Measurements from ENCODE around the gene SCN9A. TPM values are rescaled to one million over a fixed set of nuclear protein-coding genes. Genes with fewer than 3 reads are reported as not detected.

Gene SCN9A
- total and polyA plus RNA-seq, 2 donors (not counting 1 experiment from before 2014, with no cell fraction given): 64.2 to 105 TPM

DNA sequence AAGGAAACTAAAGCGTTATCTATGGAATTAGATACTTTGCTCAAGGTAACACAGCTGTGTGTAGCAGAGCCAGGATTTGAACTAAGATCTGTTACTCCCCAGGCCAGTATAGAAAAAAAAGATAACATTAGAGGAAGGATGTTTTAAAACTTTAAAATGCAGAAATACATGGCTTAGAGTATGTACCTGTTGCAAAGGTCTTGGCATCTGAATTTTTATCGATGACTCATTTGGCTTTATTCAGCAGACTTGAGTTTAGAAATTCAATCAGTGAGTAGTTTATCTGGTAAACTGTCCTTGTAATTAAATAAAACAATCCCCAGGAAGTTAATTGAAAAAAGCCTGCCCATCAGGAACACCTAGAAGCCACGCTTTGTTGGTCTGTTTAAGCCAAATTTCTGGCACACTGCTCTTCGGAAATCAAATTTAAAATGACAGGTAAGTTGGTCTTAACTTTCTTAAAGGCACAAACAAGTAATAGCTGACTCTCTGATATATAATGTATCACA, 36.9 kb downstream of the SCN9A start:
- Histone ChIP-seq H3K4me1 (ENCODE audit: control insufficient read depth, extremely low read depth, insufficient read depth, low read length) (peaks cover 2% of the 10 kb centered on the region), H2AFZ (ENCODE audit: low read length) (no peak overlapping the region), H3K36me3 (ENCODE audit: control insufficient read depth, insufficient read depth, low read length) (no peaks in the 10 kb centered on the region), H3K9me3 (ENCODE audit: control insufficient read depth, insufficient read depth, low read depth, low read length) (no peaks in the 10 kb centered on the region), H3K4me3 (replicated peaks in 1 of 4; ENCODE audit: control extremely low read depth in 1 of 4, insufficient read depth in 1 of 4, low read depth in 3 of 4, low read length in 4 of 4) (no peak overlapping the region), H3K27ac (ENCODE audit: insufficient read depth, low read length) (no peak overlapping the region), H3K4me2 (ENCODE audit: extremely low read depth, insufficient read depth, low read length) (no peak overlapping the region), H3K27me3 (ENCODE audit: control insufficient read depth, insufficient read depth, low read length) (no peaks in the 10 kb centered on the region), H3K9ac (ENCODE audit: insufficient read depth, low read length) (no peak overlapping the region), H3K79me2 (ENCODE audit: control insufficient read depth, insufficient read depth, low read length) (peaks cover 6% of the 10 kb centered on the region), H4K20me1 (ENCODE audit: control insufficient read depth, extremely low read depth, insufficient read depth, low read length) (no peaks in the 10 kb centered on the region)
- TF ChIP-seq, protein P1, sequence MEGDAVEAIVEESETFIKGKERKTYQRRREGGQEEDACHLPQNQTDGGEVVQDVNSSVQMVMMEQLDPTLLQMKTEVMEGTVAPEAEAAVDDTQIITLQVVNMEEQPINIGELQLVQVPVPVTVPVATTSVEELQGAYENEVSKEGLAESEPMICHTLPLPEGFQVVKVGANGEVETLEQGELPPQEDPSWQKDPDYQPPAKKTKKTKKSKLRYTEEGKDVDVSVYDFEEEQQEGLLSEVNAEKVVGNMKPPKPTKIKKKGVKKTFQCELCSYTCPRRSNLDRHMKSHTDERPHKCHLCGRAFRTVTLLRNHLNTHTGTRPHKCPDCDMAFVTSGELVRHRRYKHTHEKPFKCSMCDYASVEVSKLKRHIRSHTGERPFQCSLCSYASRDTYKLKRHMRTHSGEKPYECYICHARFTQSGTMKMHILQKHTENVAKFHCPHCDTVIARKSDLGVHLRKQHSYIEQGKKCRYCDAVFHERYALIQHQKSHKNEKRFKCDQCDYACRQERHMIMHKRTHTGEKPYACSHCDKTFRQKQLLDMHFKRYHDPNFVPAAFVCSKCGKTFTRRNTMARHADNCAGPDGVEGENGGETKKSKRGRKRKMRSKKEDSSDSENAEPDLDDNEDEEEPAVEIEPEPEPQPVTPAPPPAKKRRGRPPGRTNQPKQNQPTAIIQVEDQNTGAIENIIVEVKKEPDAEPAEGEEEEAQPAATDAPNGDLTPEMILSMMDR (conservative IDR thresholded peaks at IDR 0.05 in 1 of 2, IDR thresholded peaks at IDR 0.05 in 1 of 2; ENCODE audit: low read depth in 1 of 2, low read length in 2 of 2): no peak
- no peak for TF ChIP-seq EZH2 (IDR thresholded peaks at IDR 0.05; ENCODE audit: low read length, missing control alignments)
- no peak for DNase-seq (ENCODE audit: low read depth in 2 of 2)

DNA sequence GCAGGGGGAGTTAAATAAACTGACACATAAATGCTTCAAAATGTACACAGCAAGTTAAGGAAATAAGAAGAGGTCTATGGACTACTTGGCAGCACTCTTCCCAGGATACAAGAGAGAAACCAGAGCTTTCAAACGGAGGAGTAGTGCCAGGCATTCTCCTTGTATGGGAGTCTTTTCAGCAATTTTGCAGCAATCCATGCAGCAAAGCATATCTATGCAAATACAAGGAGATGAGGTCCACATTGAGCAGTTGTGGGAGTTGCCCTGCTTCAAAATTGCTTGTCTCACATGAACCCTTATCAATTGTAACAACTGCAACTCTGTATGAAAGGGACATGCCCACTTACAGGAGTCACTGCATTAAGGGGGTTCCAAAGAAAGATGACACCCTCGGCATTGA, 37.8 kb downstream of the SCN9A start:
- H3K9me3 ChIP-seq (ENCODE audit: control insufficient read depth, insufficient read depth, low read depth, low read length): no peaks in the 10 kb centered on the region
- no peak overlapping the region for H3K4me2 ChIP-seq (ENCODE audit: extremely low read depth, insufficient read depth, low read length)
- H3K4me1 ChIP-seq (ENCODE audit: control insufficient read depth, extremely low read depth, insufficient read depth, low read length): peaks cover 4% of the 10 kb centered on the region
- no peak for DNase-seq (ENCODE audit: low read depth in 2 of 2)
- H3K27ac ChIP-seq (ENCODE audit: insufficient read depth, low read length): no peak overlapping the region
- H3K9ac ChIP-seq (ENCODE audit: insufficient read depth, low read length): no peak overlapping the region
- no peaks in the 10 kb centered on the region for H4K20me1 ChIP-seq (ENCODE audit: control insufficient read depth, extremely low read depth, insufficient read depth, low read length)
- H3K27me3 ChIP-seq (ENCODE audit: control insufficient read depth, insufficient read depth, low read length): no peaks in the 10 kb centered on the region
- H3K79me2 ChIP-seq (ENCODE audit: control insufficient read depth, insufficient read depth, low read length): peaks cover 5% of the 10 kb centered on the region
- TF ChIP-seq EZH2 (IDR thresholded peaks at IDR 0.05; ENCODE audit: low read length, missing control alignments): no peak
- TF ChIP-seq, protein P1 (conservative IDR thresholded peaks at IDR 0.05 in 1 of 2, IDR thresholded peaks at IDR 0.05 in 1 of 2; ENCODE audit: low read depth in 1 of 2, low read length in 2 of 2): no peak
- H2AFZ ChIP-seq (ENCODE audit: low read length): no peak overlapping the region
- H3K4me3 ChIP-seq (replicated peaks in 1 of 4; ENCODE audit: control extremely low read depth in 1 of 4, insufficient read depth in 1 of 4, low read depth in 3 of 4, low read length in 4 of 4): no peak overlapping the region
- no peaks in the 10 kb centered on the region for H3K36me3 ChIP-seq (ENCODE audit: control insufficient read depth, insufficient read depth, low read length)

DNA sequence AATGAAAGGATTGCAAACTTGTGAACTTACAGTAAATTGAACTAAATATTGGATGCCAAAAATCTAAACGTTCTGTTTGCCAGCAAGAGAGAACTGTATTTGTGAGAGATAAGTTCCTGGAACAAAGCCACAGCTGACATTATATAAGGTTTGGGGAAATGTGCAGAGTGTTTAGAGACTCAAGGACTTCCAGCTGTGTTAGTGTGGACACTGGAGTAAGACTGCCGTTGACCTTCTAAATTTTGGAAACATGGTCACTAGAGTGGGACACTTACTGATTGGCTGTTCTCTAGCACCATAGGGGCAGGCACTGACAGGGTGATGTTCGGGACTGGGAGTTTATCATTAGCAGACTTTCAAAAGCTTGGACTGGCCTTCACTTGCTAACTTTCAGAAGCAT, 40.5 kb downstream of the SCN9A start:
- no peak overlapping the region for H3K27ac ChIP-seq (ENCODE audit: insufficient read depth, low read length)
- H3K9ac ChIP-seq (ENCODE audit: insufficient read depth, low read length): no peak overlapping the region
- no peak overlapping the region for H3K4me2 ChIP-seq (ENCODE audit: extremely low read depth, insufficient read depth, low read length)
- DNase-seq (ENCODE audit: low read depth in 2 of 2): peak in 1 of 2 donors; percentile 65
- no peaks in the 10 kb centered on the region for H3K36me3 ChIP-seq (ENCODE audit: control insufficient read depth, insufficient read depth, low read length)
- H3K9me3 ChIP-seq (ENCODE audit: control insufficient read depth, insufficient read depth, low read depth, low read length): no peaks in the 10 kb centered on the region
- peaks cover 5% of the 10 kb centered on the region for H3K79me2 ChIP-seq (ENCODE audit: control insufficient read depth, insufficient read depth, low read length)
- H2AFZ ChIP-seq (ENCODE audit: low read length): no peak overlapping the region
- no peaks in the 10 kb centered on the region for H3K27me3 ChIP-seq (ENCODE audit: control insufficient read depth, insufficient read depth, low read length)
- peaks cover 6% of the 10 kb centered on the region for H3K4me1 ChIP-seq (ENCODE audit: control insufficient read depth, extremely low read depth, insufficient read depth, low read length)
- no peaks in the 10 kb centered on the region for H4K20me1 ChIP-seq (ENCODE audit: control insufficient read depth, extremely low read depth, insufficient read depth, low read length)
- H3K4me3 ChIP-seq (replicated peaks in 1 of 4; ENCODE audit: control extremely low read depth in 1 of 4, insufficient read depth in 1 of 4, low read depth in 3 of 4, low read length in 4 of 4): no peak overlapping the region
- TF ChIP-seq, protein P1 (conservative IDR thresholded peaks at IDR 0.05 in 1 of 2, IDR thresholded peaks at IDR 0.05 in 1 of 2; ENCODE audit: low read depth in 1 of 2, low read length in 2 of 2): no peak
- no peak for TF ChIP-seq EZH2 (IDR thresholded peaks at IDR 0.05; ENCODE audit: low read length, missing control alignments)

Data from fibroblast of lung (primary cell).